Fibroblast of the conjunctiva (primary cell): Measurements from ENCODE around the gene PCDHGA5.
"Not testable (repeated sequence)": the region's sequence is repeated elsewhere in the genome, so short reads cannot be mapped to it uniquely, and the experiment has no call there.

Source experiments
- DNase-seq: peaks from one replicate; pipeline ENCODE4 v3.0.0-alpha.2; 2010; ENCODE audit warnings: low read depth

The PCDHGA5 gene

GRCh38 chr5:141387557-141388311 is 23.8 kb downstream of the PCDHGA5 start, which contains the start of gene PCDHGB4:
Gene PCDHGB4 (plus strand): TSS chr5:141387698. CDS start chr5:141387885, 187 bp downstream.
- DNase-seq = not testable (repeated sequence)

- no peak for DNase-seq
Observed at GRCh38 chr5:141388661-141389060, 24.7 kb downstream of the PCDHGA5 start.

GRCh38 chr5:141389153-141390042 is 25.4 kb downstream of the PCDHGA5 start:
- no peak for DNase-seq

GRCh38 chr5:141392429-141393198 is 28.7 kb downstream of the PCDHGA5 start, which contains the start of gene PCDHGA8:
Gene PCDHGA8 (plus strand): TSS chr5:141392633. CDS start chr5:141392814, 181 bp downstream.
- no peak for DNase-seq

- DNase-seq = no peak
Observed at GRCh38 chr5:141393267-141393666, 29.3 kb downstream of the PCDHGA5 start.

GRCh38 chr5:141394401-141395187 is 30.6 kb downstream of the PCDHGA5 start:
- not testable (repeated sequence) for DNase-seq

- not testable (repeated sequence) for DNase-seq
Observed at GRCh38 chr5:141397756-141398551, 34.0 kb downstream of the PCDHGA5 start, which contains the start of gene PCDHGB5. Gene PCDHGB5 (plus strand): TSS chr5:141397947. CDS start chr5:141398128, 181 bp downstream.

- DNase-seq = no peak
Observed at GRCh38 chr5:141398608-141399007, 34.6 kb downstream of the PCDHGA5 start.

- no peak for DNase-seq
Observed at GRCh38 chr5:141399555-141400258, 35.7 kb downstream of the PCDHGA5 start.

- DNase-seq = no peak
Observed at GRCh38 chr5:141402553-141403243, 38.7 kb downstream of the PCDHGA5 start, which contains the start of gene PCDHGA9. Gene PCDHGA9 (plus strand): TSS chr5:141402778. CDS start chr5:141402953, 175 bp downstream.

GRCh38 chr5:141403387-141403786 is 39.4 kb downstream of the PCDHGA5 start:
- no peak for DNase-seq

- not testable (repeated sequence) for DNase-seq
Observed at GRCh38 chr5:141407790-141408505, 44.0 kb downstream of the PCDHGA5 start, which contains the start of gene PCDHGB6. Gene PCDHGB6 (plus strand): TSS chr5:141408021. CDS start chr5:141408203, 182 bp downstream.

- DNase-seq = no peak
Observed at GRCh38 chr5:141409598-141410306, 45.8 kb downstream of the PCDHGA5 start.

- DNase-seq = no peak
Observed at GRCh38 chr5:141411575-141411974, 47.6 kb downstream of the PCDHGA5 start.

- DNase-seq = peak; percentile 49
Observed at GRCh38 chr5:141412854-141413539, 49.0 kb downstream of the PCDHGA5 start, which contains the start of gene PCDHGA10. Gene PCDHGA10 (plus strand): TSS chr5:141412987. CDS start chr5:141413176, 189 bp downstream.

- no peak for DNase-seq
Observed at GRCh38 chr5:141413540-141414069, 49.6 kb downstream of the PCDHGA5 start.
